ENCODE data around the gene CACNB3.

CACNB3 gene

GRCh38 chr12:48815126-48816110 lies 2.9 kb upstream of the CACNB3 start:
- Histone ChIP-seq H3K9me3 (ENCODE audit: insufficient read depth, low read length) (no peaks in the 10 kb centered on the region), H3K27me3 (ENCODE audit: low read depth, low read length) (peaks cover 27% of the 10 kb centered on the region), H4K20me1 (ENCODE audit: insufficient read depth, low read length) (no peaks in the 10 kb centered on the region), H3K4me2 (ENCODE audit: low read length) (peak overlapping the region; percentile 89), H3K36me3 (replicated peaks; ENCODE audit: low read depth, low read length) (no peaks in the 10 kb centered on the region), H3K79me2 (ENCODE audit: low read length) (no peaks in the 10 kb centered on the region), H3K9ac (ENCODE audit: low read length) (peak overlapping the region; percentile 89), H2AFZ (ENCODE audit: low read depth, low read length) (peak overlapping the region; percentile 93), H3K27ac (ENCODE audit: low read length) (peak overlapping the region; percentile 33; the same call in 1 of the 2 replicates), H3K4me1 (ENCODE audit: low read length) (peaks cover 18% of the 10 kb centered on the region), H3K4me3 (ENCODE audit: low read length) (peak overlapping the region; percentile 94)
- no peak for TF ChIP-seq CTCF (IDR thresholded peaks at IDR 0.05; ENCODE audit: low read depth, low read length)
- no peak for TF ChIP-seq EZH2phosphoT487 (IDR thresholded peaks at IDR 0.05; ENCODE audit: low read depth)

GRCh38 chr12:48816143-48816854 lies 2.0 kb upstream of the CACNB3 start:
- H3K27ac ChIP-seq (ENCODE audit: low read length) = no peak overlapping the region
- no peaks in the 10 kb centered on the region for H3K9me3 ChIP-seq (ENCODE audit: insufficient read depth, low read length)
- H3K4me2 ChIP-seq (ENCODE audit: low read length) = peak overlapping the region; percentile 89
- peak overlapping the region; percentile 89 for H3K9ac ChIP-seq (ENCODE audit: low read length)
- peaks cover 18% of the 10 kb centered on the region for H3K4me1 ChIP-seq (ENCODE audit: low read length)
- H3K4me3 ChIP-seq (ENCODE audit: low read length) = peak overlapping the region; percentile 94
- TF ChIP-seq EZH2phosphoT487 (IDR thresholded peaks at IDR 0.05; ENCODE audit: low read depth) (no peak), CTCF (IDR thresholded peaks at IDR 0.05; ENCODE audit: low read depth, low read length) (no peak)
- H2AFZ ChIP-seq (ENCODE audit: low read depth, low read length) = no peak overlapping the region
- no peaks in the 10 kb centered on the region for H3K36me3 ChIP-seq (replicated peaks; ENCODE audit: low read depth, low read length)
- H4K20me1 ChIP-seq (ENCODE audit: insufficient read depth, low read length) = no peaks in the 10 kb centered on the region
- H3K79me2 ChIP-seq (ENCODE audit: low read length) = no peaks in the 10 kb centered on the region
- peaks cover 27% of the 10 kb centered on the region for H3K27me3 ChIP-seq (ENCODE audit: low read depth, low read length)

GRCh38 chr12:48818831-48819590 lies 715 bp downstream of the CACNB3 start:
- H3K9ac ChIP-seq (ENCODE audit: low read length) = peak overlapping the region; percentile 62
- peak overlapping the region; percentile 91 for H3K4me3 ChIP-seq (ENCODE audit: low read length)
- H2AFZ ChIP-seq (ENCODE audit: low read depth, low read length) = 0 out of 2 replicates have a peak overlapping the region, but pooled peaks have one; percentile 23
- H4K20me1 ChIP-seq (ENCODE audit: insufficient read depth, low read length) = no peaks in the 10 kb centered on the region
- H3K4me1 ChIP-seq (ENCODE audit: low read length) = peaks cover 19% of the 10 kb centered on the region
- no peaks in the 10 kb centered on the region for H3K36me3 ChIP-seq (replicated peaks; ENCODE audit: low read depth, low read length)
- no peaks in the 10 kb centered on the region for H3K79me2 ChIP-seq (ENCODE audit: low read length)
- H3K27me3 ChIP-seq (ENCODE audit: low read depth, low read length) = peaks cover 27% of the 10 kb centered on the region
- H3K27ac ChIP-seq (ENCODE audit: low read length) = no peak overlapping the region
- no peaks in the 10 kb centered on the region for H3K9me3 ChIP-seq (ENCODE audit: insufficient read depth, low read length)
- peak overlapping the region; percentile 77 for H3K4me2 ChIP-seq (ENCODE audit: low read length)
- no peak for TF ChIP-seq EZH2phosphoT487 (IDR thresholded peaks at IDR 0.05; ENCODE audit: low read depth)
- peak; percentile 55 for TF ChIP-seq CTCF (IDR thresholded peaks at IDR 0.05; ENCODE audit: low read depth, low read length)

Measured in OCI-LY3 (cell line).